HepG2 (cell line): Measurements from ENCODE around the gene PRPSAP1. TPM values are rescaled to one million over a fixed set of nuclear protein-coding genes. Genes with fewer than 3 reads are reported as not detected.

Experiments
- AFF4 ChIP-seq: sonication (generic); formaldehyde crosslinking; IDR thresholded peaks from 2 replicates; pipeline ENCODE4 v1.4.0; 2020; ENCODE audit warnings: missing genetic modification reagents
- CSRNP2 ChIP-seq: sonication (generic); formaldehyde crosslinking; conservative IDR thresholded peaks from 2 replicates; pipeline ENCODE4 v1.8.0; 2022; ENCODE audit warnings: low read depth, missing genetic modification reagents
- ELK4 ChIP-seq: sonication (generic); formaldehyde crosslinking; IDR thresholded peaks from 2 replicates; pipeline ENCODE4 v1.9.0; 2021; ENCODE audit warnings: missing genetic modification reagents, borderline replicate concordance
- FOXC1 ChIP-seq: sonication (generic); formaldehyde crosslinking; IDR thresholded peaks from 2 replicates; pipeline ENCODE4 v1.8.0; 2022; ENCODE audit warnings: mild to moderate bottlenecking, missing genetic modification reagents, borderline replicate concordance
- GATAD2A ChIP-seq: IDR thresholded peaks from 2 replicates; pipeline ENCODE4 v1.6.1; 2016
- GMEB2 ChIP-seq: IDR thresholded peaks from 2 replicates; pipeline ENCODE4 v1.6.1; 2016; ENCODE audit warnings: missing biosample characterization, missing genetic modification reagents, low read depth
- HCFC1 ChIP-seq: fragments of 150-350 bp; IDR thresholded peaks from 2 replicates; pipeline ENCODE4 v1.6.1; 2014; ENCODE audit warnings: low read depth, low read length
- NFE2L1 ChIP-seq: sonication (generic); formaldehyde crosslinking; IDR thresholded peaks from 2 replicates; pipeline ENCODE4 v1.4.0; 2020; ENCODE audit warnings: missing genetic modification reagents, mild to moderate bottlenecking, borderline replicate concordance
- NPAS2 ChIP-seq: sonication (generic); formaldehyde crosslinking; IDR thresholded peaks from 2 replicates; pipeline ENCODE4 v1.8.0; 2022; ENCODE audit warnings: mild to moderate bottlenecking, missing genetic modification reagents, borderline replicate concordance
- NR2F6 ChIP-seq, 2 experiments: IDR thresholded peaks; 2 replicates each; pipeline ENCODE4 v1.6.1; 2016; ENCODE audit warnings: antibody characterized with exemption in 1 of 2, mild to moderate bottlenecking in 1 of 2
- PCBP1 ChIP-seq: fragments of 200-400 bp; formaldehyde crosslinking; IDR thresholded peaks from 2 replicates; pipeline ENCODE4 v1.6.1; 2017; ENCODE audit warnings: mild to moderate bottlenecking, low read depth, low read length, borderline replicate concordance
- REST ChIP-seq, 2 experiments: IDR thresholded peaks; 2 replicates each; pipeline ENCODE4 v1.6.1; 2011 to 2012; ENCODE audit warnings: low read length in 2 of 2, borderline replicate concordance in 1 of 2, low read depth in 1 of 2, mild to moderate bottlenecking in 1 of 2, moderate library complexity in 1 of 2
- ZFP36L1 ChIP-seq: sonication (generic); formaldehyde crosslinking; IDR thresholded peaks from 2 replicates; pipeline ENCODE4 v1.8.0; 2022; ENCODE audit warnings: mild to moderate bottlenecking, missing genetic modification reagents, moderate library complexity
- ZNF20 ChIP-seq: sonication (generic); formaldehyde crosslinking; IDR thresholded peaks from 2 replicates; pipeline ENCODE4 v1.4.0; 2020; ENCODE audit warnings: mild to moderate bottlenecking, moderate library complexity, missing genetic modification reagents
- ZNF878 ChIP-seq: sonication (generic); formaldehyde crosslinking; IDR thresholded peaks from 2 replicates; pipeline ENCODE4 v1.8.1; 2023; ENCODE audit warnings: mild to moderate bottlenecking, missing genetic modification reagents, moderate library complexity
- polyA plus RNA-seq, 8 experiments: library from polyadenylated mRNA; depleted of rRNA in 3 of 8; stranded (reverse) in 7 of 8; unstranded in 1 of 8; fragments of >200 nt; fragmentation: Illumina TruSeq in 4 of 8; extraction: Trizol in 4 of 8; gene quantifications; 2 replicates each; pipeline versions ENCODE4 v1.2.1 to v1.2.3, GENCODE V29; 2011 to 2016; ENCODE audit warnings: low read depth in 4 of 8, missing spikeins in 1 of 8, mixed read lengths in 1 of 8; ENCODE audit not compliant: insufficient read depth in 1 of 8
- total RNA-seq, 5 experiments: library from RNA; depleted of rRNA; stranded (reverse); fragments of >200 nt; fragmentation: Illumina TruSeq; extraction: Trizol; gene quantifications; 2 replicates each; pipeline ENCODE4 v1.2.3, GENCODE V29; 2016; ENCODE audit warnings: low read depth in 1 of 5

PRPSAP1 gene
- total and polyA plus RNA-seq, 2 of the 13 experiments (the other 11 are each of a cell fraction or from before 2014, with no cell fraction given): 91.1 to 314 TPM

- TF ChIP-seq FOXC1 (CRISPR knock-in tag): peak; percentile 2; the same call in 1 of the 2 replicates
- 0 out of 2 replicates have a peak, but pooled peaks have one; percentile 29 for TF ChIP-seq PCBP1
- no peak for TF ChIP-seq CSRNP2
- no peak for TF ChIP-seq ZNF20 (CRISPR knock-in tag)
- peak; percentile 44; the same call in 1 of the 2 replicates for TF ChIP-seq AFF4 (CRISPR knock-in tag)
- no peak; the same call in 1 of the 2 replicates for TF ChIP-seq NPAS2 (CRISPR knock-in tag)
- TF ChIP-seq ZFP36L1 (CRISPR knock-in tag): no peak
- no peak for TF ChIP-seq ELK4
- no peak; the same call in 1 of the 2 replicates for TF ChIP-seq ZNF878 (CRISPR knock-in tag)
- 0 out of 2 replicates have a peak, but pooled peaks have one; percentile 6 for TF ChIP-seq NFE2L1 (CRISPR knock-in tag)
- no peak for TF ChIP-seq GATAD2A
- TF ChIP-seq NR2F6 (IDR thresholded peaks at IDR 0.05): no peak; the same call in 1 of the 2 replicates
- no peak for TF ChIP-seq NR2F6 (CRISPR knock-in tag; IDR thresholded peaks at IDR 0.05)
- no peak for TF ChIP-seq GMEB2
- TF ChIP-seq REST (IDR thresholded peaks at IDR 0.05; ENCODE audit: borderline replicate concordance in 1 of 2, low read depth in 1 of 2, low read length in 2 of 2): no peak
- TF ChIP-seq HCFC1: no peak
Measured at GRCh38 chr17:76384987-76385891, 31.5 kb upstream of the PRPSAP1 start (continued).
